AG09309 (cell line): ENCODE measurements around the gene TMEM151A.
"Not testable (repeated sequence)": the region's sequence is repeated elsewhere in the genome, so short reads cannot be mapped to it uniquely, and the experiment has no call there.

ENCODE experiments used
- DNase-seq: peaks from one replicate; pipeline ENCODE4 v3.0.0-alpha.2; 2010; ENCODE audit warnings: low read depth
- H3K4me3 ChIP-seq: 2 replicates; pipeline ENCODE4 v1.5.1; 2011; ENCODE audit warnings: mild to moderate bottlenecking, low read depth, low read length, moderate library complexity; ENCODE audit not compliant: control insufficient read depth
- TF ChIP-seq, protein P1 (sequence below): IDR thresholded peaks from 2 replicates; pipeline ENCODE4 v1.5.1; 2011; ENCODE audit warnings: mild to moderate bottlenecking, low read depth, low read length, inconsistent platforms; ENCODE audit not compliant: insufficient read depth, control insufficient read depth; ENCODE audit errors: missing control alignments

Gene TMEM151A

DNA sequence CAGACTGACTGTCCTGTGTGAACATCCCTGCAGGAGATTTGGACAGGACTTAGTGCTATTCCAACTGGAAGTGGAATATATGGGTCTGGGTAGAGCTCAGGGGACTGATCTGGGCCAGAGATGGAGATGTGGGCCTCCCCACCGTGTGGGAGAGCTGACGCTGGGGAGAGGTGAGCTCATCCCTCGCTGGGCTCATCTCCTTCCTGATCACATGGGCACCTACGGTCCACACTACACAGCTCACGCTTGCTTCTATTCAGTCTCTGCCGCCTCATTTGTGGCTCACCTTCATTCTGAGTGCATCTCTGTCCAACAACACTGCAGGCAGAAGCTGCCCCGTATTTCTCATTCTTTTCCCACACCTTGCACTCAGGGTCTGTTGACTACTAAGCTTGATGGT, 39.9 kb upstream of the TMEM151A start:
- H3K4me3 ChIP-seq, result no peak overlapping the region
- no peak for DNase-seq
- TF ChIP-seq, protein P1, sequence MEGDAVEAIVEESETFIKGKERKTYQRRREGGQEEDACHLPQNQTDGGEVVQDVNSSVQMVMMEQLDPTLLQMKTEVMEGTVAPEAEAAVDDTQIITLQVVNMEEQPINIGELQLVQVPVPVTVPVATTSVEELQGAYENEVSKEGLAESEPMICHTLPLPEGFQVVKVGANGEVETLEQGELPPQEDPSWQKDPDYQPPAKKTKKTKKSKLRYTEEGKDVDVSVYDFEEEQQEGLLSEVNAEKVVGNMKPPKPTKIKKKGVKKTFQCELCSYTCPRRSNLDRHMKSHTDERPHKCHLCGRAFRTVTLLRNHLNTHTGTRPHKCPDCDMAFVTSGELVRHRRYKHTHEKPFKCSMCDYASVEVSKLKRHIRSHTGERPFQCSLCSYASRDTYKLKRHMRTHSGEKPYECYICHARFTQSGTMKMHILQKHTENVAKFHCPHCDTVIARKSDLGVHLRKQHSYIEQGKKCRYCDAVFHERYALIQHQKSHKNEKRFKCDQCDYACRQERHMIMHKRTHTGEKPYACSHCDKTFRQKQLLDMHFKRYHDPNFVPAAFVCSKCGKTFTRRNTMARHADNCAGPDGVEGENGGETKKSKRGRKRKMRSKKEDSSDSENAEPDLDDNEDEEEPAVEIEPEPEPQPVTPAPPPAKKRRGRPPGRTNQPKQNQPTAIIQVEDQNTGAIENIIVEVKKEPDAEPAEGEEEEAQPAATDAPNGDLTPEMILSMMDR, result no peak

DNA sequence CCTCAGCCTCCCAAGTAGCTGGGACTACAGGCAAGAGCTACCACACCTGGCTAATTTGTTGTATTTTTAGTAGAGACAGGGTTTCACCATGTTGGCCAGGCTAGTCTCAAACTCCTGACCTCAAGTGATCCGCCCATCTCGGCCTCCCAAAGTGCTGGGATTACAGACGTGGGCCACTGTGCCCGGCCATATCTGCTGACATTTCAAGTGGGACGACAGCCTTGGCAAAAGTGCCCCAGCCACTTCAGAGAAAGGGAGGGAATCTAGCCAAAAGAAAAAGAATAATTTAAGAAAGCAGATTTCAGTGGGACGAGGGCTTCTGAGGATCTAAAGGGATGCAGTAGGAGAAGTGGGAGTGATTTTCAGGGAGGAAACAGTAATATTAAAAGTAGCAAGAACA, 38.6 kb upstream of the TMEM151A start:
- not testable (repeated sequence) for DNase-seq, H3K4me3 ChIP-seq

- TF ChIP-seq, protein P1, result no peak
- no peak for DNase-seq
Observed at GRCh38 chr11:66258473-66258893, 33.2 kb upstream of the TMEM151A start.

DNA sequence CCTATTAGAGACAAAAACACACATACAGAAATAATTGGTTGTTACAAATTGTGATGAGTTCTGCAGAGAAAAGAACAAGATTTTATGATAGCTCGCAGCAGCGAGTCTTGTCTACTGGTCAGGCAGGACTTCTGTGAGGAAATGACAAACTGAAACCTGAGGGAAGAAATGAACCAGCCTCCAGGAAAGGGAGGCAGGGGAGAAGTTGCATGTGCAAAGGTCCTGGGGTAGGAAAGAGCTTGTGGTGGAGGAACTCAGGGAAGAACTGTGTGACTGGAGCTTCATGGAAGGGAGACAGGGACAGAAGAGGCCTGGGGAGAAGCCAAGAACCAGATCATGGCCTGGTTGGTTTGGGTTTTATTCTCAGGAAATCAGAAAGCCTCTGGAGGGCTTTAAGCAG, 32.5 kb upstream of the TMEM151A start:
- DNase-seq, result no peak
- H3K4me3 ChIP-seq, result no peak overlapping the region
- TF ChIP-seq, protein P1, result no peak

More at GRCh38 chr11:66258473-66258893, 33.2 kb upstream of the TMEM151A start:
- H3K4me3 ChIP-seq, result peak overlapping the region; percentile 87

DNA sequence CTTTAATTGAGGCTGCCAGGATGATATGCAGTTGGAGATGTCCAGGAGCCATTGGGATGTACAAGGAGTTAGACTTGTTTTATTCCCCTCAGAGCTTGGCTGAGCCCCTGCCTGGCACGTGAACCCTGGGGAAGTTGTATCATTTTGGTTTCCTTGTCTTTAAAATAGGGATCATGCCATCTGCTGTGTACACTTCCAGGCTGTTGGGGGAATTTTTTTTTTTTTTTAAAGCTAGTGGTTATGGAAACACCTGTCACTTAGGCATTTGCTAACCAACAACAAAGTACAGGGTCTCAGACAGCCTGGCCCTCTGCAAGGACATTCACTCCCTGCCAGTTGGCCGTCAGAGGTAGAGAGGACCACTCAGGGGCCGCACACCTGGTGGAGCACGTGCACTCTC, 31.7 kb upstream of the TMEM151A start:
- no peak overlapping the region for H3K4me3 ChIP-seq
- DNase-seq, result no peak
- TF ChIP-seq, protein P1, result no peak

GRCh38 chr11:66261578-66261977, 30.1 kb upstream of the TMEM151A start:
- H3K4me3 ChIP-seq, result no peak overlapping the region
- no peak for DNase-seq
- TF ChIP-seq, protein P1, result no peak

DNA sequence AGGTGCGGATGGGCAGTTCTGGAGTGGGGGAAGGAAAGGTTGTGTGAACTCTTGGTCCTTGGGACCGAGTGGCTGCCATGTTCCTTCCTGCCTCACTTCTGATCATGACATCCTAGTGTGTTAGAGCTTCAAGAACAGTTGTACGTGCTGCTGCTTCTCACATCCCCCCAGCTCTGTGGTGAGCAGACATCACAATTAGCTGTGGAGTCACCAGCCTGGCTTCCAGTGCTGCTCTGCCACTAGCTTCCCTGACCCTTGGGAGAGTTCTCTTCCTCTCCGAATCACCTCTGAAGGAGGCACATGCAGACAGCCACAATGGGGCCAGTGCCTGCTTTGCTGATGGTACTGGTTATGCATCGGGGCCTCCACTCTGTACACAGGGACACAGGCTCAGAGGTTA, 29.5 kb upstream of the TMEM151A start:
- H3K4me3 ChIP-seq, result no peak overlapping the region
- TF ChIP-seq, protein P1, result no peak

More for the DNA sequence above, 29.5 kb upstream of the TMEM151A start:
- no peak for DNase-seq
